Muscle of leg (tissue), 11 donors: ENCODE measurements around the gene GAREM1. TPM values are rescaled to one million over a fixed set of nuclear protein-coding genes. Genes with fewer than 3 reads are reported as not detected.
"Not testable (repeated sequence)": the region's sequence is repeated elsewhere in the genome, so short reads cannot be mapped to it uniquely, and the experiment has no call there.

ENCODE experiments used
- DNase-seq: peaks from one replicate; pipeline ENCODE4 v3.0.0; 2013
- H3K27ac ChIP-seq: one replicate; pipeline ENCODE4 v1.5.1; 2013; ENCODE audit warnings: mild to moderate bottlenecking, low read length, control low read depth
- H3K27me3 ChIP-seq: one replicate; pipeline ENCODE4 v1.6.1; 2013; ENCODE audit warnings: low read length; ENCODE audit not compliant: control insufficient read depth, insufficient read depth
- H3K36me3 ChIP-seq: one replicate; pipeline ENCODE4 v1.6.1; 2013; ENCODE audit warnings: low read length; ENCODE audit not compliant: control insufficient read depth, insufficient read depth
- H3K4me1 ChIP-seq: one replicate; pipeline ENCODE4 v1.6.1; 2013; ENCODE audit warnings: low read length; ENCODE audit not compliant: control insufficient read depth, insufficient read depth
- H3K4me3 ChIP-seq: one replicate; pipeline ENCODE4 v1.5.1; 2013; ENCODE audit warnings: low read length, control low read depth
- H3K9me3 ChIP-seq: replicated peaks from 2 replicates; pipeline ENCODE4 v1.6.1; 2013; ENCODE audit warnings: low read depth, low read length; ENCODE audit not compliant: control insufficient read depth
- WGBS: methylation state at CpG from one replicate; pipeline ENCODE4 v1.1.5; 2013; ENCODE audit warnings: missing lambda C conversion rate; ENCODE audit not compliant: insufficient coverage; 5-methylcytosine and 5-hydroxymethylcytosine counted together
- polyA plus RNA-seq, 8 donors: library from polyadenylated mRNA; unstranded; fragments of 120-200 nt; gene quantifications; one replicate each; pipeline versions ENCODE4 v1.2.1 to v1.2.3, GENCODE V29; 2013; ENCODE audit warnings: inconsistent platforms in 1 of 8, low replicate concordance in 1 of 8; ENCODE audit not compliant: insufficient read length in 8 of 8, insufficient read depth in 1 of 8
- total RNA-seq: library from RNA; stranded (reverse); fragments of 120-200 nt; gene quantifications from one replicate; pipeline ENCODE4 v1.2.4, GENCODE V29; 2013

Gene GAREM1
- total and polyA plus RNA-seq, 9 donors = 7.4 to 13.4 (median 8.5) TPM

GRCh38 chr18:32300914-32301313 is 169.8 kb downstream of the GAREM1 start:
- H3K36me3 ChIP-seq = no peaks in the 10 kb centered on the region
- no peak overlapping the region for H3K4me3 ChIP-seq
- DNase-seq = peak; percentile 92
- peaks cover 4% of the 10 kb centered on the region for H3K4me1 ChIP-seq
- no CpG with 5 or more reads among the region's 5 CpGs for WGBS
- H3K9me3 ChIP-seq = no peaks in the 10 kb centered on the region
- no peaks in the 10 kb centered on the region for H3K27me3 ChIP-seq
- H3K27ac ChIP-seq = no peak overlapping the region

GRCh38 chr18:32299484-32299883 is 171.2 kb downstream of the GAREM1 start:
- H3K9me3 ChIP-seq = no peaks in the 10 kb centered on the region
- peak; percentile 51 for DNase-seq

GRCh38 chr18:32298171-32298667 is 172.5 kb downstream of the GAREM1 start:
- peak overlapping the region; percentile 76 for H3K27ac ChIP-seq
- no peaks in the 10 kb centered on the region for H3K9me3 ChIP-seq
- H3K4me1 ChIP-seq = peaks cover 3% of the 10 kb centered on the region
- peak; percentile 80 for DNase-seq
- no peaks in the 10 kb centered on the region for H3K27me3 ChIP-seq
- H3K4me3 ChIP-seq = no peak overlapping the region
- WGBS = no CpG with 5 or more reads among the region's 6 CpGs
- H3K36me3 ChIP-seq = no peaks in the 10 kb centered on the region

More at GRCh38 chr18:32299484-32299883, 171.2 kb downstream of the GAREM1 start:
- H3K4me1 ChIP-seq = peaks cover 4% of the 10 kb centered on the region
- no peak overlapping the region for H3K27ac ChIP-seq
- no CpG with 5 or more reads among the region's 1 CpG for WGBS
- H3K27me3 ChIP-seq = no peaks in the 10 kb centered on the region
- no peak overlapping the region for H3K4me3 ChIP-seq
- H3K36me3 ChIP-seq = no peaks in the 10 kb centered on the region

GRCh38 chr18:32297579-32298170 is 173.0 kb downstream of the GAREM1 start:
- Histone ChIP-seq H3K36me3 (no peaks in the 10 kb centered on the region), H3K9me3 (no peaks in the 10 kb centered on the region), H3K4me1 (peaks cover 2% of the 10 kb centered on the region), H3K27me3 (no peaks in the 10 kb centered on the region), H3K27ac (peak overlapping the region; percentile 76), H3K4me3 (no peak overlapping the region)
- no CpG with 5 or more reads among the region's 5 CpGs for WGBS
- DNase-seq = peak; percentile 98

DNA sequence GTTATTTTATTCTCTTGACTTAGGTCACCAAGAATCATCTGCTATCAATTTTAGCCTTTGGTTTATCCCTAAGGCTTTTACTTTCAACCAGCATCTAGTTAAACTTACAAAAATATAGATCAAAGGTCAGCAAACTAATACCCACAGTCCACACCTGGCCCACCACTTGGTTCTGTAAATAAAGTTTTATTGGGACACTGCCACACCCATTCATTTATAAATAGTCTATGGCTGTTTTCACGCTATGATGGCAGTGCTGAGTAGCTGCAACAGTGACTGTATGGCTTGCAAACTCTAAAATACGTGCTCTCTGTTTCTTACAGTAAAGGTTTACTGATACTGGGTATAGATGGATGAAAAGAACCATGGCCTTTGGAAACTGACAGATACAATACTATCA is 173.8 kb downstream of the GAREM1 start:
- H3K4me3 ChIP-seq = no peak overlapping the region
- peak overlapping the region; percentile 24 for H3K27ac ChIP-seq
- no CpG with 5 or more reads among the region's 2 CpGs for WGBS
- no peak for DNase-seq
- peaks cover 2% of the 10 kb centered on the region for H3K4me1 ChIP-seq
- H3K9me3 ChIP-seq = no peaks in the 10 kb centered on the region
- H3K27me3 ChIP-seq = no peaks in the 10 kb centered on the region
- no peaks in the 10 kb centered on the region for H3K36me3 ChIP-seq

DNA sequence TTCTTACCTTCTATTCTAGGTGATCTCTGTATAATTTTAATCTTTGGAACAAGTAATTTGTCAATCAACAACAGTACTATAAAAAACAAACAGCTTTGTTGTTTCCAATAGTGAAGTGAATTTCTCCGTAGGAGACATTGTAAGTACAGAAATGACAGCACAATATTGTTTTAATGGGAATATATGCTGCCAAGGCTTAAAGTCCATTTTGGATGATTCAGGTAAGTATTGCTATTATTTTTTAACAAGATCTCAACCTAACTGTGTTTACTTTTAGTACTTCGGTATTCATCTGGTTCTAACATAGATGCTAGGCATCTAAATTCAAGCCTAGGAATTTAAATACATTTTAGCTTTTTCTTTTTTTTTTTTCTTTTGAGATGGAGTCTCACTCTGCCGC is 175.1 kb downstream of the GAREM1 start:
- no peaks in the 10 kb centered on the region for H3K27me3 ChIP-seq
- H3K4me3 ChIP-seq = no peak overlapping the region
- H3K4me1 ChIP-seq = no peaks in the 10 kb centered on the region
- H3K9me3 ChIP-seq = no peaks in the 10 kb centered on the region
- H3K36me3 ChIP-seq = no peaks in the 10 kb centered on the region
- no peak overlapping the region for H3K27ac ChIP-seq
- no CpG with 5 or more reads among the region's 3 CpGs for WGBS
- no peak for DNase-seq

DNA sequence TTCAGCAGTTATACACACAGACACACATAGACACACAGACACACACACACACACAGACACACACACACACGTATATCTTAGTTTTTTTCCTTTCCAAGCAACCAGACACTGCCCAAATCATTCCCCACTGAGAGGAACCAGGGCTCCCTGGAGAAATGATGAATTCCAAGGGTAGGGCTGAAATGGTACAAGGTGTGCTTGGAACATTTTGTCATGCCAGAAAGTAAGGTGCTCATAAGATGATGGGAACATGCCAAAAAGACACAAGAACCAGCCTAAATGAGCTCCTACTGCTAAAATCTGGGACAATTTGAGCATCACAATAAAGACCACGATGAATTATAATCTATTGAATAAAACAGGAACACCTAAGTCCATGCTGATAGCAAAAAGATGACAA is 177.6 kb downstream of the GAREM1 start:
- no CpG with 5 or more reads among the region's 2 CpGs for WGBS
- H3K27me3 ChIP-seq = no peaks in the 10 kb centered on the region
- H3K27ac ChIP-seq = no peak overlapping the region
- no peak overlapping the region for H3K4me3 ChIP-seq
- H3K4me1 ChIP-seq = no peaks in the 10 kb centered on the region
- no peak for DNase-seq
- H3K36me3 ChIP-seq = no peaks in the 10 kb centered on the region
- no peaks in the 10 kb centered on the region for H3K9me3 ChIP-seq

- no CpG with 5 or more reads among the region's 3 CpGs for WGBS
Observed at GRCh38 chr18:32291623-32292022, 179.1 kb downstream of the GAREM1 start.

DNA sequence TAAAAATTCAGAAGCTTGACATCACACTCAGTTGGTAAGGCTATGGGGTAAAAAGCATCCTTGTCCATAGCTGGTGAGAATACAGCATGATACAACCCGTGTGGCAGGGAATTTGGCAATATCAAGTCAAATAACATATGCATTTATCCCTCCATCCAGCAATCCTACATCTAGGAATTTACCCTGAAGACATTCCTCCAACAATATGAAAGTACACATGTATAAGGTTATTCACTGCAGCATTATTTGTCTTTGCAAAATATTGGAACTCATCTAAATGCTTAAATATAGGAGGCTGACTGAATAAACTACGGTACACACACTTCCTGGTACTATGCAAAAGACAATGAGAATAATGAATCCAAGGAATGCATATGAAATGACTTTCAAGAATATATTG is 179.9 kb downstream of the GAREM1 start:
- Histone ChIP-seq H3K4me1 (no peaks in the 10 kb centered on the region), H3K27me3 (no peaks in the 10 kb centered on the region), H3K27ac (no peak overlapping the region), H3K4me3 (no peak overlapping the region), H3K36me3 (peaks cover 17% of the 10 kb centered on the region), H3K9me3 (no peaks in the 10 kb centered on the region)
- no CpG with 5 or more reads among the region's 2 CpGs for WGBS
- no peak for DNase-seq

More at GRCh38 chr18:32291623-32292022, 179.1 kb downstream of the GAREM1 start:
- not testable (repeated sequence) for H3K27me3 ChIP-seq, H3K4me1 ChIP-seq, H3K9me3 ChIP-seq, H3K4me3 ChIP-seq, DNase-seq, H3K27ac ChIP-seq
- H3K36me3 ChIP-seq = peaks cover 13% of the 10 kb centered on the region

- H3K36me3 ChIP-seq = peaks cover 17% of the 10 kb centered on the region
- H3K9me3 ChIP-seq = no peaks in the 10 kb centered on the region
- no peaks in the 10 kb centered on the region for H3K4me1 ChIP-seq
- no peaks in the 10 kb centered on the region for H3K27me3 ChIP-seq
- no CpG with 5 or more reads among the region's 1 CpG for WGBS
- DNase-seq = peak; percentile 77
- no peak overlapping the region for H3K4me3 ChIP-seq
- no peak overlapping the region for H3K27ac ChIP-seq
Observed at GRCh38 chr18:32289483-32290075, 181.1 kb downstream of the GAREM1 start.
